GM21526 (cell line): ENCODE measurements around the gene LARP1B.
"Not testable (repeated sequence)": the region's sequence is repeated elsewhere in the genome, so short reads cannot be mapped to it uniquely, and the experiment has no call there.

Experiments
- ATAC-seq: cut with Tn5 transposase; IDR thresholded peaks from one replicate; pipeline ENCODE4 v1.9.1; 2021; ENCODE audit warnings: moderate library complexity; ENCODE audit not compliant: unreplicated experiment, low FRiP score

LARP1B gene

GRCh38 chr4:128134925-128135324 lies 73.8 kb downstream of the LARP1B start:
- no peak for ATAC-seq

GRCh38 chr4:128135391-128135790 lies 74.3 kb downstream of the LARP1B start:
- no peak for ATAC-seq

GRCh38 chr4:128141866-128142265 lies 80.8 kb downstream of the LARP1B start:
- no peak for ATAC-seq

GRCh38 chr4:128145727-128146126 lies 84.6 kb downstream of the LARP1B start:
- ATAC-seq = no peak

GRCh38 chr4:128153800-128154199 lies 92.7 kb downstream of the LARP1B start:
- ATAC-seq = no peak

- ATAC-seq = no peak
Measured at GRCh38 chr4:128155231-128155855, 94.2 kb downstream of the LARP1B start.

- ATAC-seq = no peak
Measured at GRCh38 chr4:128155874-128156456, 94.9 kb downstream of the LARP1B start.

- ATAC-seq = not testable (repeated sequence)
Measured at GRCh38 chr4:128156472-128156871, 95.4 kb downstream of the LARP1B start.

GRCh38 chr4:128158894-128159293 lies 97.8 kb downstream of the LARP1B start:
- no peak for ATAC-seq

GRCh38 chr4:128159967-128160366 lies 98.9 kb downstream of the LARP1B start:
- no peak for ATAC-seq

GRCh38 chr4:128161138-128161537 lies 100.0 kb downstream of the LARP1B start:
- ATAC-seq = no peak

GRCh38 chr4:128162434-128162833 lies 101.3 kb downstream of the LARP1B start:
- no peak for ATAC-seq

GRCh38 chr4:128163177-128164117 lies 102.3 kb downstream of the LARP1B start:
- no peak for ATAC-seq

GRCh38 chr4:128166982-128167381 lies 105.9 kb downstream of the LARP1B start:
- no peak for ATAC-seq

GRCh38 chr4:128168701-128169100 lies 107.6 kb downstream of the LARP1B start:
- ATAC-seq = no peak

- ATAC-seq = no peak
Measured at GRCh38 chr4:128169245-128169644, 108.1 kb downstream of the LARP1B start.

- ATAC-seq = no peak
Measured at GRCh38 chr4:128176643-128177042, 115.5 kb downstream of the LARP1B start.

- ATAC-seq = no peak
Measured at GRCh38 chr4:128177498-128177897, 116.4 kb downstream of the LARP1B start.

GRCh38 chr4:128186623-128187022 lies 125.5 kb downstream of the LARP1B start:
- no peak for ATAC-seq

GRCh38 chr4:128191115-128191781 lies 130.1 kb downstream of the LARP1B start:
- ATAC-seq = peak; percentile 99
